Stimulated activated naive CD4-positive, alpha-beta T cell (primary cell): ENCODE data around the gene OXTR.

Source experiments
- DNase-seq, 6 experiments: peaks; one replicate each; lab custom pipeline; 2025; lab: John Stamatoyannopoulos, UW

Gene OXTR

GRCh38 chr3:8712045-8712907 lies 57.1 kb downstream of the OXTR start:
- no peak for DNase-seq

DNA sequence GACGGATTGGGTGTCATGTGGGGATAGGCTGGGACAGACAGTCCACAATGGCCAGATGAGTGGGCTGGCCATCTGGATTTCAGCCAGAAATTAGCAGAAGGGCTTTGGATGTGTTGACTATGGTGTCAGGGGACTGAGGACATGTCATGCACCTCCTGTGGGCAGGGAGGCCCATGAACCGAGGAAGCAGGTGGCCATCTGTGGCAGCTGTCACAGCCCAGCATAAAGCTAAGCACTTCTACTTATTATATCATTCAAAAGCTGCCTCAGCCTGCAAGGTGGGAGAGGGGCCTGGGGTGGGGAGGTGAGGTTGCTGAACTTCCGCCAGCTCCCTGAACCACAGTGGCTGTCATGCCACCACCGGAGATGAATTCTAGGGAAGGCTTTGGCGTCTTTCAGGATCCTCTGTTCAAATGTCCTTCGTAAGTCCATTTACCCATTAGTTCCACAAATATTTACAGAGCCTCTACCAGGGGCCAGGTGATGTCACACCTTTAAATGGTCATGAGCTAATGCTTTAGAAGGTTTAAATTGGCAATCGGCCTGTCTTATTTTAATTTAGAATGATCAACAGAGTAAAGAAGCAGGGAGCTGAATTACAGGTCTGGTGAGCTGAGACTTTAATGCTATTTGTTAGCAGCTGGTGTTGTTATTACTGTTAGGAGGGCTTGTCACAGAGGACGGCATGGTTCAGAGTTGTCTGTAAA lies 59.5 kb downstream of the OXTR start:
- DNase-seq = no peak

DNA sequence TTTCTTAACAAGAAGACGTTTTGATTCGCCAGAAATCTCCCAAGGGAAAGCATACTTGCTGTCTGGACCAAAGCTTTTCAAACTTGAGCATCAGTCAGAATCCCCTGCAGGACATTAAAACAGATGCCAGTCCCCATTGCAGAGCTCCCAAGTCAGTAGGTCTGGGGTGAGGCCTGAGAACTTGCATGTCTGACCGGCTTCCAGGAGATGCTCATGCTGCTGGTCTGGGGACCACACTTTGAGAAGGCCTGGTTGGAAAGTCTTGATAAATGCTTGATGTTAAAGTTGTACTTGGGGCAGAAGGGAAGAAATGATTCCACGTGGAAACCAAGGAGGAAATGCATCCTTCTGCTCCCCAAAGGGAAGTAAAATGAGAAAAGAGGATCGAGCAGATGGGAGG lies 60.1 kb downstream of the OXTR start:
- DNase-seq = no peak

DNA sequence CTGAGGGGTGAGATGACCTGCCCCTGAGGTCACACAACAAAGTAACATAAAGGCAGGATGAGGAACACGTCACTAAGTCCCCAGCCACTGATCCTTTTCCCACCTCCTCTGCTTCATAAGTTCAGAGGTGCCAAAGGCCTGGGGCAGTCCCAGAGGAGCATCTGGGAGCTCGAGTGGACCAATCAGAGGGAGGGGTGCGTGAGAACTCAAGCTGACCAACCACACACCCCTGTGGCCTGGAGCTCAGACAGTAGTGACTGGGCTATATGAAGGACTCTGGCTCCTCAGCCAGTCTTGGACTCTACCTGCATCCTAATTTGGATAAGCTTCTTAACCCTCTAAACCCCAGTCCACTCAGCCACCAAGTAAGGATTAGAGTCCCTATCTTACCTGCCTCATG lies 63.8 kb downstream of the OXTR start:
- DNase-seq = no peak

DNA sequence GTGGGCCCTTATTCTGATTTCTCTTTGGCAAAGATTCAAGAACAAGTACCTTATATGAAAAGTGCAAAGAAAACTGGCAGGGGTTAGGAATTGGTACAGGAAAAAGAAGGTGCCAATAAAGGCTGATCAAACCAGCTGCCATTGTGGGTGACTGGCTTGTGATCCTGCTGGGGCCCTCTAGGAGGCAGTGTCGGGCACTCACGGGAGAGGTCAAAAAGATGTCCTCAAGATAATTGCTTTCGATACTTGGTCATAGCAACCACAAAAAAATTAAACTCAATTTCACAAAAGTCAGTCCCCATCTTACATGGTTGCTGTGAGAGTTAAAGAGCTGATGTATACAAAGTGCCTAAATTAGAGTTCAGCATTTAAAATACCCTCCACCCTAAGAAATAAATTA lies 66.9 kb downstream of the OXTR start:
- DNase-seq = no peak
